ENCODE measurements around the gene SNU13. TPM values are rescaled to one million over a fixed set of nuclear protein-coding genes. Genes with fewer than 3 reads are reported as not detected.
"Not testable (repeated sequence)": the region's sequence is repeated elsewhere in the genome, so short reads cannot be mapped to it uniquely, and the experiment has no call there.

SNU13 gene
- total RNA-seq, 2 donors from 2014 or later = 87.8 to 91.4 TPM

DNA sequence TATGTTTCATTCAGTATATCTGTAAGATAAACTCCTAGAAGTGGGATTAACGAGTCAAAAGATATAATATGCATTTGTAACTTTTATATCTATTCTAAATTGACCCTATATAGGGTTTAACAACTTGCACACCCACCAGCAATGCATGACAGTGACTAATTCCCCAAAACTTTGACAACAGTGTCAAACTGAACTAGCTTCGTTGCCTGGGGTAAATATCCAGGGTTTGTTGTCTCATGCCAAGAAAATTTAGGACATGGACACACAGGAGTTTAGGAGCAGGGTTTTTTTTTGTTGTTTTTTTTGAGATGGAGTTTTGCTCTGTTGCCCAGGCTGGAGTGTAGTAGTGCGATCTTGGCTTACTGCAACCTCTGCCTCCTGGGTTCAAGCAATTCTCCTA, 5.1 kb downstream of the SNU13 start:
- DNase-seq = no peak
- intact Hi-C loops (cut with DNase I, micrococcal nuclease) = no loop called here
- no peak for ATAC-seq

- intact Hi-C loops (cut with DNase I, micrococcal nuclease) = no loop called here
- ATAC-seq = no peak
- DNase-seq = no peak
These were observed 5.6 kb downstream of the SNU13 start for GRCh38 chr22:41683052-41683451.

DNA sequence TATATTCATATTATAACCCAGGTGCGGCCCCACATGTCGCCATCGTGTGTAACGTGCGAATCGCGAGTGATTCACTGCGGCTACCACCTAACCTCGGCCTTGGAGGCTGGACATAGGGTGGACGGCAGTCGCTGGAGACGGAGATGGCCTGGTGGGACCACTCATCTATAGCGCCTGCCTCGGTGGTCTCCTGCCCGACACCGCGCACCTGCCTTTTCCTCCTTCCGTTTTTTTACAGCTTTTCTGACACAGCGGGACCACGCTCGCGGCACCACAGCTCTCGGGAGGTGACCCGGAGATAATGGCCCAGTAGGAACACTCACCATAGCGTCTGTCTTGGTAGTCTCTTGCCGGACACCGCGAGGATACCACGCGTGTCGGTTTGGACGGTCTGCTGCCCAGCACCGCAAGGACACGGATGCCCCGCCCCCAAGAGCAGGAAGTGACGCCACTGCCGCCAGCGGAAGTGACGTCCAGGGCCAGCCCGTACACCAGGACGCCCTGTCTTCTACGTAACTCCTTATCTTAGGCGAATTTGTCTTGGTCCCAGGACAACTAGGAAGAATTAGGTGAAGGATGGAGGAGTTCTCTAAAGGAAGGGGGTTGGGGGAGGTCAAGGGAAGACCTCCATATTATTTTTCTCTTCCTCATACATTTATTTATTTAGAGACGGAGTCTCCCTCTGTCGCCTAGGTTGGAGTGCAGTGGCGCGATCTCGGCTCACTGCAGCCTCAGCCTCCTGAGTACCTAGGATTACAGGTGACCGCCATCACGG, 6.4 kb downstream of the SNU13 start:
- peak; percentile 97 for ATAC-seq
- intact Hi-C loops (cut with DNase I, micrococcal nuclease) = no loop called here

DNA sequence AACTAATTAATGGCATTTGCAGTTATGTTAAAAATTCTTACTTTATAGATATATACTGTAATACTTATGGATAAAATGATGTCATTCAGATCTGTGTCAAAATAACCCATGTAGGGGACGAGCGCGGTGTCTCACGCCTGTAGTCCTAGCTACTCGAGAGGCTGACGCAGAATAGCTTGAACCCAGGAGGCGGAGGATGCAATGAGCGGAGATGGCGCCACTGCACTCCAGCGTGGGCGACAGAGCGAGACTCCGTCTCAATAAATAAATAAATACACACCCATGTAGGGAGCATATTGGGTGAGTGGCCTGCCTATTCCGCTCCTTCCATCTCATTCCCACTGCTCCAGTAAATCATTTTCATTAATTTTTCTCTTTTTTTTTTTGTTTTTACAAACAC, 7.1 kb downstream of the SNU13 start:
- intact Hi-C loops (cut with DNase I, micrococcal nuclease) = no loop called here

More for the DNA sequence above, 6.4 kb downstream of the SNU13 start:
- peak; percentile 85 to 86 for DNase-seq

GRCh38 chr22:41676134-41676533, 12.5 kb downstream of the SNU13 start:
- ATAC-seq = no peak
- DNase-seq = no peak
- intact Hi-C loops (cut with DNase I, micrococcal nuclease) = no loop called here

More for the DNA sequence above, 7.1 kb downstream of the SNU13 start:
- DNase-seq (no peak), ATAC-seq (peak; percentile 55)

DNA sequence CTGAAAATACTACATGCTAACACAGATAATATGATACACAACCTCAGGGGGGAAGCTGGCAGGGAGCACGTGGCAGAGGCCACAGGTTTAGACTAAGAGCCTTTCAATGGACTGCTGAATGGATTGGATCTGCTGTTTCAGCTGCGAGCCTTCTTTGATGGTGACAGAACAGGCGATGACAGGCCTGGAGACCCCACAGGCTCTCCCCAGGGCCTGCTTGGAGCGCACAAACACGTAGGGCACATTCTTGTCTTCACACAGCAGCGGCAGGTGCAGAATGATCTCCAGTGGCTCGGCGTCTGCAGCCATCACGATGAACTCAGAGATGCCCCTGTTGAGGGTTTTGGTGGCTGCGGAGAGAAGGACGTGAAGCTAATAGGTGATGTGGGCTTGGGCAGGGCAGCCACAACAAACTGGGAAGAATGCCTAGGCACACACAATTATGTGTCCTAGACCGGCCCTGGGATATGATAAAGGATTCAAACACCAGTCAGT, 13.8 kb downstream of the SNU13 start:
- no peak for ATAC-seq
- no peak for DNase-seq
- intact Hi-C loops (cut with DNase I, micrococcal nuclease) = no loop called here

DNA sequence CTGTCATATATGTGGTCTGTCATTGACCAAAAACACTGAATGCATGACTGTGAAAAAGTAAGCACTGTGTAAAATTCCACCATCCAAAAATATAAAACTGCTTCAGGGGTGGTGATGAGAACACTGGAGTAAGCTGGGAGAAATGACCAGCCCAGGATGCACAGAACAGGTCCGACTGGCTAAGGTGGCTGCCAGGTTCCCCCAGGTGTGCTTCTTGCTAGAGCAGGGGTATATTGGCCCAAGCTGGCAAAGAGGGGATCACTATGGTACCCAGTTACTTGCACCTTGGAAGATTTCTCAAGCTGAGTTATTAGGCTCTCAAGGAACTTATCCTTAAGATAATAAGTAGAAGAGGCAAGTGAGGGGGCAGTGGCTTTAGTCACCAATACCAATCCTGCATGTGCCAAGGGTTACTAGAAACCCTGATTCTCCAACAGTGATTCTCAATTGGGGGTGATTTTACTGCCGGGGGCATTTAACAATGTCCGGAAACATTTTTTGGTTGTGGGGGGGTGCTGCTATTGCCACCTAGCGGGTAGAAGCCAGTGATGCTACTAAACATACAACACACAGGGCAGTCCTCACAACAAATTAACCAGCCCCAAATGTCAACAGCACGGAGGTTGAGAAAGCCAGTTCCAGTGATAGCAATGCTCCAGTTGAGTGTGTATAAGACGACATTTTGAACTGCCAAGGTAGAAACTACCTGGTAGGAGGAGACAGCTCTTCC, 15.7 kb downstream of the SNU13 start:
- ATAC-seq (peak; percentile 37), DNase-seq (no peak)
- intact Hi-C loops (cut with DNase I, micrococcal nuclease) = no loop called here

DNA sequence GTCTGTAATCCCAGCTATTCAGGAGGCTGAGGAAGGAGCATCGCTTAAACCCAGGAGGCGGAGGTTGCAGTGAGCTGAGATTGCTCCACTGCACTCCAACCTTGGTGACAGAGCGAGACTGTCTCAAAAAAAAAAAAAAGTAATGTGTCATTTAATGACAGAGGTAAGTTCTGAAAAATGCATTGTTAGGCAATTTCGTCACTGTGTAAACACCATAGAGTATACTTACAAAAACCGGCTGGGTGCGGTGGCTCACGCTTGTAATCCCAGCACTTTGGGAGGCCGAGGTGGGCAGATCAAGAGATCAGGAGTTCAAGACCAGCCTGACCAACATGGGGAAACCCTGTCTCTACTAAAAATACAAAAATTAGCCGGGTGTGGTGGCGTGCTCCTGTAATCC, 16.6 kb downstream of the SNU13 start:
- DNase-seq; intact Hi-C loops (cut with DNase I, micrococcal nuclease): not testable (repeated sequence)
- ATAC-seq = peak; percentile 58

DNA sequence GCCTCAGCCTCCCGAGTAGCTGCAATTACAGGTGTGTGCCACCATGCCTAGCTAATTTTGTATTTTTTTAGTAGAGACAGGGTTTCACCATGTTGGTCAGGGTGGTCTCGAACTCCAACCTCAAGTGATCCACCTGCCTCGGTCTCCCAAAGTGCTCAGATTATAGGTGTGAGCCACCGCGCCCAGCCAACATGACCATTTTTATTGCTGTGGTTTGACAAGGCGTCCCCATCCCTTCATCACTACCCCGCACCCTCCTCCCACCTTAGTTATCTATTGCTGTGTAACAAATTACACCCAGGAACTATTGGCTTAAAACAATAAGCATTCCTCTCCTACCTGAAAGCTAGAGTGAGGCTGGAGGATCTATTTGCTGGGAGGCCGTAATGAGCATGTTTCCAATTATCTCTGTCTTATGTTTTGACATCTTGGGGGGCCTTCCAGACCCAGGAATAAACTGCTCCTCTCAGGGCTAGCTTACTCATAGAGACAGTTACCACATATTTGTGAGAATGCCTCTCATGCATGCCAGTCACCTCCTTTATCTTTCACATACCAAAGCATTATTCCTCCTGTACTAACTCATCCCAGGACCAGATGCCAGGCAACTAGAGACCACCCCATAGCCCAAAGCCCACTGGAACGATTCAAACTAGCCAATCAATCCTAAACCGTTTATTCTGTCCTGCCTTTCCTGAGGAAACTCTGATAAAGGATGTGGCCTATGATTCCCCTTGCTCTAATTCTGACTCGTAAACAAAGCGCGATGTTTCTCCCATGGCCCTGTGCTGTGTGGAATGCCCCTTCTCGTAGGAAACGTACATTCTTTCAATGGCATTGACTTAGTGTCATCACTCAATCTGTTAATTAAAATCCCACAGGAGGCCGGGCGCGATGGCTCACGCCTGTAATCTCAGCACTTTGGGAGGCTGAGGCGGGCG, 19.4 kb downstream of the SNU13 start:
- ATAC-seq (no peak), DNase-seq (no peak)
- intact Hi-C loops (cut with DNase I, micrococcal nuclease) = no loop called here

DNA sequence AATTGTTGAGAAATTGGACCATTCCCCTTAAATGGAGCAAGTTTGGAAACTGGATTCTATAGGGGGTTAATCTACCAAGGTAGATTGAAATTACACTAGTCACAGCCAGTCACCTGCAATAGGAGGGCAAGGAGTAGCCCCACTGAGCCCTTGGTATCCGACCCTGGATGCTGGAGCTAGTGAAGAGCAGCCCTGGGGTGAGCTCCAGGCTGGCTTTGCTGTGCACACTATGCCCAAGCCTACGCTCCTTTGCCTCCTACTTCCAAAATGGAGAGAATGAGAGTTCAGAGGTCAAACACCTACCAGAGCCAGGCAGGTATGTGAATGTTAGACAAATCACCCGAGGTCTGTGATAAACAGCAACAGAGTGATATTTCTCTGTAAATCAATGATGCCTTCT, 23.7 kb downstream of the SNU13 start:
- no peak for DNase-seq
- ATAC-seq = no peak
- intact Hi-C loops (cut with DNase I, micrococcal nuclease) = no loop called here

GRCh38 chr22:41664490-41664889, 24.2 kb downstream of the SNU13 start:
- DNase-seq = no peak
- intact Hi-C loops (cut with DNase I, micrococcal nuclease) = no loop called here
- ATAC-seq = no peak

GRCh38 chr22:41663594-41663993, 25.1 kb downstream of the SNU13 start:
- intact Hi-C loops (cut with DNase I, micrococcal nuclease); ATAC-seq: not testable (repeated sequence)

GRCh38 chr22:41661713-41662112, 27.0 kb downstream of the SNU13 start:
- intact Hi-C loops (cut with DNase I, micrococcal nuclease) = no loop called here
- ATAC-seq (no peak), DNase-seq (no peak)

More at GRCh38 chr22:41663594-41663993, 25.1 kb downstream of the SNU13 start:
- DNase-seq = not testable (repeated sequence)

DNA sequence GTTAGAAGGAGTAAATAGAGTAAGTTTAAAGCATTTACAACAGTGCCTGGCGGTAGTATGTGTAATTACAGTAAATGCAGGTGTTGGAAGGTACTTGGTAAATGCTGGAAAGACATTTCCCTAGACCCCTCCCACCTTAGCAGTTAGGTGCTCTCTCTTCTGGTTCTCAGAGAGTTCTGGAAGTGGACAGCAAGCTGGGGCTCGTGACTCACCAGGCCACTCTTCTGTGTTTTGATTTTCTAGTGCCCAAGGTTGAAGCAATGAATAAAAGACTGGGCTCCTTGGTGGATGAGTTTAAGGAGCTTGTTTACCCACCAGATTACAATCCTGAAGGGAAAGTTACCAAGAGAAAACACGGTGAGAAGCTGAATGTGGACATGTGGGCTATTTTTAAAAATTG, 27.6 kb downstream of the SNU13 start:
- DNase-seq (no peak), ATAC-seq (no peak)
- intact Hi-C loops (cut with DNase I, micrococcal nuclease) = no loop called here

DNA sequence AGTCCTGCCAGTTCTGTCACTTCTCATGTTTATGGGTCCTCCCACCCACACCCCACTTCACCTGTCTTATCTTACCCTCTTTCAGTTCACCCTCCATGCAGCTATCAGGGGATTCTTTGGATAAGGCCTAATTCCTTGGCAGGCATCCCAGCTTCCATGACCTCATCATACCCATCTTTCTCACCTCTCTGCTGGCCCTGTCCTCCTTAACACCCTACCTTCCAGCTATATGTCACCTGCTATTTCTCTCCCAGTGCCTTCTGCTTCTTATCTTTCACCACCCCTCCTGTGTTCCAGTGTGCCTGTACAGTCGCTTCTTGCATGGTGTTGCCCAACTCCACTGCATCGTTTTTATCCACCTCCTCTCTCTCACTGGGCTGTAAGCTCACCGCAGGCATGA, 28.3 kb downstream of the SNU13 start:
- ATAC-seq (no peak), DNase-seq (no peak)
- intact Hi-C loops (cut with DNase I, micrococcal nuclease) = no loop called here

GRCh38 chr22:41659941-41660340, 28.7 kb downstream of the SNU13 start:
- intact Hi-C loops (cut with DNase I, micrococcal nuclease) = no loop called here
- DNase-seq = no peak
- ATAC-seq = no peak

- no peak for DNase-seq
- intact Hi-C loops (cut with DNase I, micrococcal nuclease) = no loop called here
- ATAC-seq = no peak
These were observed 29.8 kb downstream of the SNU13 start for GRCh38 chr22:41658869-41659268.

DNA sequence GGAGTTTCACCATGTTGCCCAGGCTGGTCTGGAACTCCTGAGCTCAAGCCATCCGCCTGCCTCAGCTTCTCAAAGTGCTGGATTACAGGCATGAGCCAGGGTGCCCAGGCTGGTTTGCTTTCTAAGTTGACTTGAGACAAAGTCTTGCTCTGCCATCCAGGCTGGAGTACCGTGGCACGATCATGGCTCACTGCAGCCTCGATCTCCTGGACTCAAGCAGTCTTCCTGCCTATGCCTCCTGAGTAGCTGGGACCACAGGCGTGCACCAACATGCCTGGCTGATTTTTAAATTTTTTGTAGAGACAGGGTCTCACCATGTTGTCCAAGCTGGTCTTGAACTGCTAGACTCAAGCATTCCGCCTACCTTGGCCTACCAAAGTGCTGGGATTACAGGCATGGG, 31.0 kb downstream of the SNU13 start:
- DNase-seq = no peak
- intact Hi-C loops (cut with DNase I, micrococcal nuclease) = no loop called here

DNA sequence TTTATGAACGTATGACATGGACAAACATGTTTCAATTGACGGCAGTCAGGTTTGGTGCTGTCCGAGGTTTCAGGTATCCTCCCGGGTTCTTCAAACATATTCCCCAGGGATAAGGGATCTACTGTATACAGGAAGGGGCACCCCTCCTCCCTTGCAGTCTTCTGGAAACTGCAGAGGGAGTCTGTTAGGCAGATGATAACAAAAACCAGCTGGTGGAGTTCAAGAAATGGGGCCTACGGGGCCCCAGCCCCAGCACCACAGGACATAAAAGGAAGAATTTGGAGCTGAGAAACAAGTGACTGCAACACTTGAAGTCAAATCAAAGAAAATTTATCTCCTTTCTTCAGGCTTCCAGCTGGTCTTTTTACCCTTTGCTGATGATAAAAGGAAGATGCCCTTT, 32.1 kb downstream of the SNU13 start:
- DNase-seq (no peak), ATAC-seq (no peak)
- intact Hi-C loops (cut with DNase I, micrococcal nuclease) = no loop called here

More for the DNA sequence above, 31.0 kb downstream of the SNU13 start:
- no peak for ATAC-seq

Measured in left colon (tissue), 2 donors.